Stimulated activated CD4-positive, alpha-beta T cell treated with anti-CD3 and anti-CD28 coated beads, TNF-alpha, amount 100 ng/mL, for 4 hours (primary cell): ENCODE measurements around the gene AFAP1L1.

Experiments
- DNase-seq, 3 experiments: peaks; one replicate each; pipeline ENCODE4 v3.0.0-alpha.2; 2020; ENCODE audit warnings: low read depth in 3 of 3

Gene AFAP1L1

DNA sequence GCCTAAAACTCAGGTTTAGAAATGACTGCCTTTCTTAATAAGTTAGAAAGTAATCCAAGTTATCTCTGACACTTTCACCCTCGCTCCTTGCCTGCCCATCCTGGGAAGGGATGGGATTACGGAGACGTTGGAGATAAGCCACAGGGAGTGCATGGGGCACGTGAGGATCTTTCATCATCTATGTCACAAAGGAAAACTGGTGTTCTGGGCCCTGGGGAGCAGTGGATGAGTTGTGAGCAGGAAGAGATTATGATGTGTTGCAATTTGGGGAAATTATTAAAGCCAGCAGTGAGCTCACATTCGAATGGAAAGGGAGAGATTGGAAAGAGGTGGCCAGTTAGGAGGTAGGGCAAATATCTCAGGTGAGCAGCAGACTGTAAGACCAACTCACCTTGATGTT is 12.8 kb downstream of the AFAP1L1 start:
- no peak for DNase-seq

DNA sequence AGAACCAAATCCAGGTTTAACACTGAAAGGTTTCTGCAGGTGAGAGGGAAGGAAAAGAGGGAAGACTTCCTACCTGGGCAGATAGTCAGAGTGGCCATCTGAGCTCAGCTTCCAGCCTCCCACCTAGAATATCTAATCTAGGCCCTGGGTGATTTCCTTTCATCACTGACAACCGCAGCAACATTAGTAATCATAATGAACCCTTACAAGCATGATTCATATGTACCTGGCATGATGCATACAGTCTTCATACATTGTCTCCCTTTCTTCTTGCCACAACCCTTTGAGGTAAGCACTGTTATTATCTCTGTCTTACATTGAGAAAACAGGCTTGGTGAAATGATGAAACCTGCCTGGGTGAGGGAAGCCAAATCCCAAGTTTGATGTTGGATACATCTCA is 13.5 kb downstream of the AFAP1L1 start:
- no peak for DNase-seq

DNA sequence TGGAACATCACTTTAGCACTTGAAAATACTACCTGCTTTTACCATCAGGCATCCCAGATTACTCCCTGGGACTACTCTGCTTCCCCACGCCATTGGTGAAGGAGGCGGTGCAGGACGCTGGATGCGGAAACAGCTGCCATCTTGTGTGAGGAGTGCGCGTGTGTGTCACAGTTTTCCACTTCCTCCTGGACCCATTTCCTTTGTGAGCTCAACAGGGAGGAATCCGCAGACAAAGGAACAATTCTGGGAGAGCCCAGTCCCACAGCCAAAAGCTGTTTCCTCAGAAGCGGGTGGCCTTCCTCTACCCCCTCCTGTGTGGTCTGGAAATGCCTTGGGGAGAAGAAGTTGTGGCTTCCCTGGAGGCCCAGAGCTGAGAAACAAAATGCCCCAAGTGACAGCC is 16.8 kb downstream of the AFAP1L1 start:
- no peak for DNase-seq

DNA sequence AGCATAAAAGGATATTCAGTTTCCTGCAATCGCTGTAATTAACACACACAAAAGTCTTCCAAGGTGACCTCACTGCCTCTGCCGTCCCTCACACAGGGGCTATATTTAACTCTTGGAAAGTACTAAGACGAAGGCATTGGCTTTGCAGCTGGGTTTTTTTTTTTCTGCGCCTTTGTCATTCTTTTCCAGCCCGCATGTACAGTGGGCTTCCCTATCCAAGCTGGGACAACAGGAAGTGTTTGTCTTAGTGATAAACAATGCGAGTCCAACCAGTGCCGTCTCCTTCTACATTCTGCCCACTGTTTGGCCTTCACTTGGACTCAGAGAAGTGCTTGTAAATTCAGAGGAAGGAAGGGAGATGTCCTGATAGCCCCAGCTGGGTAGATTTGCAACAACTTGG is 17.6 kb downstream of the AFAP1L1 start:
- DNase-seq: no peak

DNA sequence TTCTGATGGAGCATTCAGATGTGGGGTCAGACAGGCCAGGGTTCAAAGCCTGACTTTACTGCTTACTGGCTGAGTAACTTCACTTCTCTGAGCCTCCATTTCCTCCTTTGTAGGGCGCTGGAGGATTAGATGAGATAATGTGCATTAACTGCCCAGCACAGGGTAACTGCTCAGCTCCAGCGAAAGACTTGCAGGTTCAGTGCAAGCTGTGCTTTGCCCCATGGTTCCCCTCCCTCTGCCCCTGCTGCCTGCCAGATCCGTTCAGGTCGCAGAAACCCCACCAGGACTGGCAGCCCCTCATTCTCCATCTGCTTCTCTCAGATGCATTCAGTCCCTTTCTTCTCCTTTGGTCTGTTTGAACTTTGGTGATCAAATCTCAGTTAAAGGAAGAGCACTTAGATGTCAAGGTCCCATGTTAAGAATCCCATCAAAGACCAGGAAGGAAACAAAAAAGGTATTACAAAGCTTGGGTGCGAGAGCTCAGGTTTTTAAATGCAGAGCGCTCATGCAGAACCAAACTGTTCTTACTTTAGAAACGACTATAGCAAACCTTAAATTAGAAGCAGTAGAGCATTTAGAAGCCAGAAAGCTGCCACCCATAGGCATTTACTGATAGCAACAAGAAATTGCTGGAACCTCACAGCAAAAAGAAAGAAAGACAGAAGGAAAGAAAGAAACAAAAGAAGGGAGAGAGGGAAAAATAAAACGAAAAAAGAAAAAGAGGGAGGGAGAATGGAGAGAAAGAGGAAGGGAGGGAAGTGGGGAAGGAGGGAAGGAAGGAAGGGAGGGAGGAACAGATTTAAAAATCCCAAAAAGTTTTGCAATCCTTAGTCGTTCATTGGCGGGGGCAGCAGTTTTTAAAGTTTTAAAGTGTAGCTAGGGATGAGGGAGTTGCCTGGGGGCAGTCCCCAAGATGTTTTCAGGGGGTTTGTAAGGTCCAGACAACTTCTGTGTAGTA is 23.5 kb downstream of the AFAP1L1 start:
- no peak for DNase-seq

DNA sequence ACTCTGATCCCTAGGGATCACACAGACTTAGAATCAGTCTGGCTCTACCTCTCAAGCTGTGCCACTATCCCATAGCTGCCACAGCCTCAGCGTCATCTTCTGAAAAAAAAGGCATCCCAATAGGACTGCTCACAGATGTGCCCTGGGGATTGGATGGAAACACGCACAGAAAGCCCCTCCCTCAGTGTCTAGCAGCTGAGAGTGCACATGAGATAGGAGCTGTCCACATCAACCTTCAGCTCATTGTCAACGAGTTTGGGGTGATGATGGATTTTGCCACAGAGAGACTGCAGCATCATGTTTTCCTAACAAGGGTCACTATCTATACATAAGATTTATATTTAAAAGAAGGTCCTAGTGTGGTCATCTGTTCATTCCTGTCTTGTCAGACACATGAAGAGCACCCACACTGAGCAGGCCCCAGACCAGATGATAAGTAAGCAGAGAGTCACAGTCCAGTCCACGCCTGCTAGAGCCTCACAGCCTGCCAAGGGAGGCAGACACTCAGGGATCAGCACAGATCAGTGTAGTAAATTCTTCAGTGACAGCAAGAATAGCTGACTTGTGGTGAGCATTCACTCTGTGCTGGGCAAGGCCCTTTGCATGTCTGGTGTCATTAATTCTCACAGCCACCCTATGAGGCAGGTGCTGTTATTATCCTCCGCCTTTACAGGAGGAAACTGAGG is 25.8 kb downstream of the AFAP1L1 start:
- no peak for DNase-seq

DNA sequence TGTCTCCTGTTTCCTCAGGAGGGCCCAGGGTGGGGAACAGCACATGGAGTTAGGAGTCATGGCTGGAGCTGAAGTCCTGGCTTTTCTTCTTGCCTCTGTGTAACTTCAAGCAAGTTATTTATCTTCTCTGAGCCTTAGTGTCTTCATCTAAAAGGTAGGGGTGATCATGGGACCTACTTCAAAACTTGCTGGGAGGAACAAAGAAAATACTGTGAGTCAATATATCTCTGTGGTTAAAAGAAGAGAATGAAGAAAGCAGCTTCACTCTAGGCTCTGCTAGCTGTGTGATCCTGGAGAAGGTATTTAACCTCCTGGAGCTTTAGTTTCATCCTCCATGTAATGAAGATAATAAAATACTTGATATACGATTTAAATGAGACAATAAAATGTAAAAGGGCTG is 26.5 kb downstream of the AFAP1L1 start:
- DNase-seq: no peak

DNA sequence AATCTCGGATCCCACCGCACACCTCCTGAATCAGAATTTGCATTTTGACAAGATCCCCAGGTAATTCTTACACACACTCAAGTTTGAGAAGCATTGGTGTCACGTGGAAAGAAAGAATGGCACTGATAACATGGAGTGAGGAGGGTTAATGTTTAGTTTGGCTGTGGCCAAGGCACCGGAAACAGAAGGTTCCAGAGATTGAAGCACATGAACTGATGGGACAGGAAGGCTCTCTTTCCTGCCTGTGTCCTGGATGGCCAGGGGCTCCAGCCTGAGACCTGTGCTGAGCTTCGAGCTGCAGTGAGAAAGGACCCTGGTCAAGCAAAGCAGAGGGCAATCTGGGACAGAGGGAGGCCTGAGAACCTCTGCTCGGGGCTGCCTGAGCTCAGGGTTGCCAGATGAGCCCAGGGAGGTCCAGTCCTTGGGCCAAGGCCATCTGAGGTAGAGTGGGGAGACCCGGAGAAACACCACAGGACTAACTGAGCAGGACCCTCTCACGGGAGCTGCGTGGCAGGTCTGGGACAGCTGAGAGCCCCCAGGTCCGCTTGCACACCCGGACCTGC is 27.3 kb downstream of the AFAP1L1 start:
- DNase-seq: no peak

DNA sequence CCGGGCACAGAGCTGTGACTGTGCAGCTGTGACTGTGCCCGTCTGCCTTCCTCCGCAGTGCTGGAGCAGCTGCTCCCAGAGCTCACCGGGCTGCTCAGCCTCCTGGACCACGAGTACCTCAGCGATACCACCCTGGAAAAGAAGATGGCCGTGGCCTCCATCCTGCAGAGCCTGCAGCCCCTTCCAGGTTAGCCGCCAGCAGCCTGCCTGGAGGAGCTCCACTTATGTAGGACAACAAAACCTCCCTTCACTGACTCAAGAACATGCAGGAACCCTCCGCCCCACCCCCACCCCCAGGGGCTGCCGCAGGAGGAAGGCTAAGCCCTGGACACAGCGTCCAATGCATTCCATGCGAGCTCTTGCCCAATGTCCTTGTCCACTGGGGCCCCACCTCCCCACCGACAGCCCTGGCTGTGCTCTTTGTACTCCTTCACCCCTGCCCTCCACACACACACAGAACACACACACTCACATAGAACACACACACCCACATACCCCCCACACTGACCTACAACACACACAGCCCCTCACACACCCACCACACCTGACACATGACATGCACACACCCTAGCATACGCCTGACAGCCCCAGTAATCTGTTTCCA is 27.9 kb downstream of the AFAP1L1 start:
- no peak for DNase-seq

DNA sequence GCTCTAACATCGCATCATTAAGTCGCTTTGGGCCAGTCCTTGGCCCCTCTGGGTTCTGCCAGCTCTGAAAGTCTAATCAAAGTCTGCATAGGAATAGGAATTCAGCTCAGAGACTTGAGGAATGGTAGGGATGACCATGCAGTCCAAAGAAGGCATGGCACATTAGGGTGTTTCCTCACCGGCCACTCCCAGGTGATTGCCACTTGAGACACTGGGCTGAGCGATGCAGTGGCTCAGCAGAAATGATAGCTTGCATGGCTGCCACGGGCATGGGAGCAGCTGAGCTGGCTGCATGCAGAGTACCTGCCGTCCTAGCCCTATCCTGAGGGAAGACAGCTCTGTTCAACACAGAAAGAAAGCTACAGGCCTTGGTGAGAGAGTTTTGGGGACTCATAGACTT is 28.8 kb downstream of the AFAP1L1 start:
- DNase-seq: no peak

DNA sequence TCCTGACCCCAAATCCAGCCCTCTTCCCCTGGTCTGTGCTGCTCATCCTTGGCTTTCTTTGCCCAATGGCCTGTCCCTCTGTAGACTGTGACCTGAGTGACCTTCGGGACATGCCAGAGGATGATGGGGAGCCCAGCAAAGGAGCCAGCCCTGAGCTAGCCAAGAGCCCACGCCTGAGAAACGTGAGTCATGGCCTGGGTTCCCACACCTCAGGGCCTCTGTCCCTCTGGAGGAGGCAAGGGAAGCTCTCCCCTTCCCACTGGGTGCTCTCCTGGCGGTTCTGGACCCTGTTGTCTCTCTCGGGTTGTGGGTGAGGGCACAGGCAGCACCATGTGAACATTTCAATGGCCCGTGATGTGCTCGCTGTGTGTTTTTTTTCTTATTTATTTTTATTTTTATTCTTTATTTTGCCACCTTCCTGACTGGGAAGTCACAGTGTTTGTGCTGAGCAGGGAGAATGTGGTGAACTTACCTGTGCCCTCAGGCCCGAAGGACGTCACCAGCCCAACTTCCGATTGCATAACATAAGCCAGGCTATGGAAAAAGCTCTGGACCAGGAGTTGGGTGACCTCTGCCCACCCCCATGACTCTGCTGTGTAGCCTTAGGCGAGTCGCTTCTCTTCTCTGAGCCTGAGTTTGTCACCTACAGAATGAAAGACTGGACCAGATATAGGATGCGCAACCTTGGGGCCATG is 29.5 kb downstream of the AFAP1L1 start:
- no peak for DNase-seq

DNA sequence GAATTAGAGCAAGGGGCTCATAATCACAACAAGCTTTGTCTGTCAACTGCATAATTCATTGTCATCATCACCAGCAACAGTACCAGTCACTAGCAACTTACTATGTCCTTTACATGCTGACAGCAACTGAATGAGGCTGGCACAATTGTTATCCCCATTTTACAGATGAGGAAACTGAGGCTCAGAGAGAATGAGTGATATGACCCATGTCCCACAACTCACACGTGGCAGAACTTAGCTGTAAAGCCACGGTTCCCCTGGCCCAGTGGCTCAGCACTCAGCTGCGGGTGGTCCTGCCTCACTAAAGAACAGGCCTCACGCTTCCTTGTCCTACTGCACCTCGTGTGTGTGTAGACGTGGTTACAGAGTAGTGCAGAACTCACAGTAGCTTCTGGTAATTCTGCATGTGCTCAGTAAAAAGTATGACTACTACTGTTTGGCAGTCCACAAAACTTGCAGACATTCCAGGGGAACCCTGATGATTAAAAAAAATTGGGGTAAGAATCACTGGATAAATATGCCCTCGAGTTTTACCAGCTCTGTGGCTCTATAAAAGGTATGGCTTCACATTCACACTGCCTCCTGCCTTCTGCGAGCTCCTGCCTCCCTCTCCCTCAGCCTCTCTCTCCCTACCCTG is 30.2 kb downstream of the AFAP1L1 start:
- DNase-seq: no peak

DNA sequence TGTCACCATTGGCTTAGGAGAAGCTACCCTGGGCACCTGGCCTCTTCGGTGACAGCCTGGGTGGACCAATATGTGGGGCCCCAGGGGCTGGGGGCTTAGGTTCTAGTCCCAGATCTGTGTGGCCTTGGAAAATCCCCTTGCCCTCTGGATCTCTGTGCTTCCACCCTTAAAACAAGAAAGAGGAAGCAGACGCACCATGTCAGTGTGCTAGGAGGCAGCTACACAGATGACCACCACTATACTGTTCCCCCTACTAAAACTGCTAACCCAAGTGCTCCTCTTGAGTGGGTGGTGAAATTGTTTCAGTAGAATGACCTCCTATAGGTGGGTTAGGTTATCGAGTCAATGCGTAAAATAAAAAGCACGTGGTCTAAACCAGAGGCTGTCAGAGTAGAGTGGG is 31.0 kb downstream of the AFAP1L1 start:
- no peak for DNase-seq

DNA sequence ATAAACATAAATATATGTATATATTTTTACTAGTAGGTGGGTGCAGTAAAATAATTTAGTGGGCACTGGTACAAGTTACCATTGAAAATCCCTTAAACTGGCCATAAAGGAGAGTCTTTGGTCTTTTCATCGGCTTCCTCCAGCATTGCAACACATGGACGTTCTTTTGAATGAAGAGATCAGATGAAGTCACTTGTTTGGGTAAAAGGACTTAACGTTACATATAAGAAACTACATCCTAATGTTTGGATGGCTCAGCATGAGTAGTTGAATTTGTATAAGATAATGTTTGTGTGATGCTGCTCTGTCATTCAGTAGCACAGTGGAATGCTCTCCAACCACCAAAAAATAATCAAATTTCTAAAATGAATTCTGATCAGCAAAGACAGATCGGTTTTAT is 31.6 kb downstream of the AFAP1L1 start:
- DNase-seq: no peak

DNA sequence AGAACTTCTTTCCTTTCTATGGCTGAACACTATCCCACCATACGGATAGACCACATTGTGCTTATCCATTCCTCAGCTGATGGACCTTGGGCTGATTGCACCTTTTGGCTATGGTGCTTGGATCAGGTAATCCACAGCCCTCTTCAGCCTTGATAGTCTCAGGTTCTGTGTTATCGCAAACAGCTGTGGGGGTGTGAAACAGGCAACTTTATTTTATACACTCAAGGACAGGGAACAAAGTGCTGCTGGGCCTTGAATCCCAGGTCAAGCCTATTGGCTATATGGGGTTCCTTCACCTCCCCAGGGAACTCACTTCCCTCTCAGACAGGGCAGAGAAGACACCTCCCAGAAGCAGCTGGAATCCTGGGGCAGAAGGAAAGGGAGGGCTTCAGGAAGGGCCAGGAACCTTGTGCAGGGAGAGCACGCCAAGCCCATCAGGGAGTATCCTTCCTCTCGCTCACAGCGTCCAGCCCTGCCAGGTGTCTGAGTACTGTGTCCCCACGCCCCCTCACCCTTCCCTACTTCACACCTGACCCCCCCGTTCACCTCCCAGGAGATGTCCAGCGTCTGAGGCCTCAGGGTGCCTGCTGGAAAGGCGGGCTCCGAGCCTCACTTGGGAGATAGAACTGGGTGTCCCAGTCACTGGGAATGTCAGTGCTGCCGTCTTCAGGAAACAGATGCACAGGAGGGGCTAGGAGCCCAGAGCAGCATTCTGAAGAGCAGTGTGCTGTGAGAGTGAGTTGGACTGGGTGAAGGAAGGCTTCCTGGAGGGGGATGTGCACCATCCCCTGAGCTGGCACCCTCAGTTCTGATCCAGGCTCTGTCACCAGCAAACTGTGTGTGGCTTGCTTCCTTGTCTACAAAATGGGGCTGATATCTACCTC is 32.8 kb downstream of the AFAP1L1 start:
- no peak for DNase-seq

DNA sequence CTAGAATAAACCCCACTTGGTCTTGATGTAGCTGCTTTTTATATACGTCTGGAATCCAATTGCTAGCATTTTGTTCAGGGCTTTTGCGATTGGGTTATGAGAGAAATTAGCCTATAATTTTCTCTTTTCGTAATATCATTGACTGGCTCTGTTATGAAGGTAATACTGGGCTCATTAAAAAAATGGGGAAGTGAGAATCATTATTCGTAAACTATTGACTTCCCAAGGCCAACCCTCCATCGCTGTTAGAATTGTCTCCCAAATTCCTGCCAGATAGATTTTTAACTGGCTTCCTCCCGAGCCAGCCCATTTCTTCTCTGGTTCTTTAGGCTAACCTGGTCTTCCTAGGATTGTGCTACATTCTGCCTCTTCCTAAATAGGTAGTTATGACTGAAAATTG is 37.7 kb downstream of the AFAP1L1 start:
- no peak for DNase-seq

DNA sequence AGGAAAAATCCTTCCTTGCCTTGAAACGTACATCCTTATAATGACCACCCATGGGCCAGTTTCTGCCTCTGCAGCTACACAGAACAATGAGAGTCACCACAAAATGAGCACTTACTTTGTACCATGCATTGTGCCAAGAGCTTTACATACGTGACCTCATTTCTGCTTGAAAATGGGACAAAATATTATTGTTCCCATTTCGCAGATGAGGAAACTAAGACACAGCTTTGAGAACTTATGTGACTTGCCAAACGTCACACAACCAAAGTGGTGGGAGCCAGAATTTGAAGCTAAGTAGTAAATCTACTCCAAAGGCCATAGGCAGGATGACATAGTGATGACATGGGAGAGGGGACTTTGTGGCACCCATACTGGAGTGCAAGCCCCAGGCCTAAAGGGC is 38.8 kb downstream of the AFAP1L1 start:
- no peak for DNase-seq

DNA sequence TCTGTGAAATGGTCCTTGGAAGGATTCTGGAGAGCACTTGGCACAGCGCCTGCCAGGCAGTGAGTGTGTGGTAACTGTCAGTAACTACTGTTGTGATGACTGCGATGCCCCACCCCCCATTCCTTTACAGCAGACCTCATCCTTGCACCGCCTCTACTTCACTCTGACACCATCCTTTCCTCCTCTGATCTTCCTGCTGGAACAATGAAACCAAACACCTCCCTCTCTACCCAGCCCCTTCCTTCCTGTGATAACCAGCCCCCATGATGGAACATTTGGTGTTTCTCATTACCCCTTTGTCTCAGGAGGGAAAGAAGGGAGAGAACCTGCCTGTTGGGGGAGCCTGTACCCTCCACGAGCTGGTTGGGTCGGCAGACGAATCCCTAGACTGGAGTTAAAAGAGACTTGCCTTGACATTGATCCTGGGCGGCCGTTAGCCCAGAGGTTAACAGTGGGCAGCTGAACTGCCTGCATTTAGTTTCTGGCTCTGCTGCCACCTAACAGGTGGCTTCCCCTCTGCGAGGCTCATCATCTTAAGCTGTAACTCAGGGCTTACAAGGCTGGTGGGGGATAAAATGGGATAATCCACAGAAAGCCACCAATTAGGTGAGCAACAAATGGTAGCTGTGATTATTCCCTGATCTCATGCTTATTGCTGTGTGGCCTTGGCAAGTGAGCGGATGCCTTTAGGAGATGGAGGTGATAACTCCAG is 39.4 kb downstream of the AFAP1L1 start:
- DNase-seq: no peak

DNA sequence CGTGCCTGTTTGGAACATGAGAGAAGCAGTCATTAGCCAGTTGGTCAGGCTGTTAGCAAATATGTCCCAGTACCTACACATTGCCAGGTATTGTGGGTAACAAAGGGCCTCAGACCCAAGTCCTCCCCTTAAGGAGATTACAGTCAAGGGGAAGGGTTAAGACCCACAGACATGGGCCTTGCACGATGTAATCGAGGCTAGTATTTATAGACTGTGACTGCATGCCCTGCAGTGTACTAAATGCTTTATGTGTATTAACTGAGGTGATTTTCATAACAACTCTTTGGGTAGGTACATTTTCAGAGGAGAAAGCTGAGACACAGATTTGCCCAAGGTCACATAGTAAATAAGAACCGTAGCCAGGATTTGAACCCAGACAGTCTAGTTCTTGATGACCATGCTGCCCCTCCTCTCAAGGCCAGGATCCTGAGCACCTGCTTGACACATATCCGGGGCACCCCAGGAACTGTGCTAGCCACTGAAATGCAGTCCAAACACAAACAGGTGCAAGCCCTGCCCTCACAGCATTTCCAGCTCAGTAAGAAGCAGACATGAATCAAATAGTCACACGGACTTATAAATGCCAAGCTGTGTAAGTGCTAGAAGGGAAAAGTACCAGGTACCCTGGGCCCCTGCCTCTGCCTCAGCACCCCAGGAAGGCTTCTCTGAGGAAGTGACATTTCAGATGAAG is 41.6 kb downstream of the AFAP1L1 start:
- DNase-seq: no peak
